Panc1 (cell line): ENCODE measurements around the gene ATL2.

Source experiments
- POLR2AphosphoS5 ChIP-seq: IDR thresholded peaks from 2 replicates; pipeline ENCODE4 v1.6.1; 2012; ENCODE audit warnings: mild to moderate bottlenecking, low read depth, low read length, moderate library complexity
- TCF7L2 ChIP-seq: IDR thresholded peaks from 2 replicates; pipeline ENCODE4 v1.6.1; 2011; ENCODE audit warnings: mild to moderate bottlenecking, low read depth, low read length, inconsistent platforms
- TF ChIP-seq, protein P1 (sequence below): fragments of 450-650 bp; IDR thresholded peaks from 2 replicates; pipeline ENCODE4 v1.5.1; 2017; ENCODE audit warnings: mild to moderate bottlenecking
- TF ChIP-seq, protein P2 (sequence below), 2 experiments: IDR thresholded peaks; 2 replicates each; pipeline ENCODE4 v1.6.1; 2011 to 2012; ENCODE audit warnings: low read depth in 2 of 2, control low read depth in 1 of 2, low read length in 1 of 2, mild to moderate bottlenecking in 1 of 2, moderate library complexity in 1 of 2; ENCODE audit not compliant: insufficient read depth in 1 of 2

DNA sequence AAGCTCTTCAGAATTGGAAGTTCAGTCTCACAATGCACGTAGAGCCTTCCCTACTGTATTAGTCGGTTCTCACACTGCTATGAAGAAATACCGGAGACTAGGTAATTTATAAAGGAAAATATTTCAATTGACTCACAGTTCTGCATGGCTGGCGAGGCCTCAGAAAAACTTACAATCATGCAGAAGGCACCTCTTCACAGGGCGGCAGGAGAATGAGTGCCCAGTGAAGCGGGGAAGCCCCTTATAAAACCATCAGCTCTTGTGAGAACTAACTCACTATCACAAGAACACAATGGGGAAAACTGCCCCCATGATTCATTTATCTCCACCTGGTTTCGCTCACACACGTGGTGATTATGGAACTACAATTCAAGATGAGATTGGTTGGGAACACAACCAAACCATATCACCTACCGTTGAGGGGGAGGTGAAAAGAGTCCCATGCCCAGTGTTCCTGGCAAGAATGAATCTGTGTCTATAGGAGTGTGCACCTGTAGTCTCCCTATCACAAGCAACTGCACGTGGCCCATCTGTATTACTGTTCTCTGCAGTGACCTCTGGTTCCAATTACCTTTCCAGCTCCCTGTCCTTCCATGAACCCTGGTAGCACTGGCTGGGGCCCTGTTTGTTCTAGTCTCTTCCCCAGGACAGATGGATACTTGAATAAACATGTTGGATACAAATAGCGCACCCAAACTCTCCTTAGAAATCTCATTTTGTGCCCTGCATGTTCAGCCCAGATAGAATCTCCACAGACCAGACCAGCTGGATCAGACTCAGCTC, 44.4 kb upstream of the ATL2 start:
- TF ChIP-seq POLR2AphosphoS5 (no peak), TCF7L2 (no peak)
- TF ChIP-seq, protein P1, sequence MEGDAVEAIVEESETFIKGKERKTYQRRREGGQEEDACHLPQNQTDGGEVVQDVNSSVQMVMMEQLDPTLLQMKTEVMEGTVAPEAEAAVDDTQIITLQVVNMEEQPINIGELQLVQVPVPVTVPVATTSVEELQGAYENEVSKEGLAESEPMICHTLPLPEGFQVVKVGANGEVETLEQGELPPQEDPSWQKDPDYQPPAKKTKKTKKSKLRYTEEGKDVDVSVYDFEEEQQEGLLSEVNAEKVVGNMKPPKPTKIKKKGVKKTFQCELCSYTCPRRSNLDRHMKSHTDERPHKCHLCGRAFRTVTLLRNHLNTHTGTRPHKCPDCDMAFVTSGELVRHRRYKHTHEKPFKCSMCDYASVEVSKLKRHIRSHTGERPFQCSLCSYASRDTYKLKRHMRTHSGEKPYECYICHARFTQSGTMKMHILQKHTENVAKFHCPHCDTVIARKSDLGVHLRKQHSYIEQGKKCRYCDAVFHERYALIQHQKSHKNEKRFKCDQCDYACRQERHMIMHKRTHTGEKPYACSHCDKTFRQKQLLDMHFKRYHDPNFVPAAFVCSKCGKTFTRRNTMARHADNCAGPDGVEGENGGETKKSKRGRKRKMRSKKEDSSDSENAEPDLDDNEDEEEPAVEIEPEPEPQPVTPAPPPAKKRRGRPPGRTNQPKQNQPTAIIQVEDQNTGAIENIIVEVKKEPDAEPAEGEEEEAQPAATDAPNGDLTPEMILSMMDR: no peak
- TF ChIP-seq, protein P2, sequence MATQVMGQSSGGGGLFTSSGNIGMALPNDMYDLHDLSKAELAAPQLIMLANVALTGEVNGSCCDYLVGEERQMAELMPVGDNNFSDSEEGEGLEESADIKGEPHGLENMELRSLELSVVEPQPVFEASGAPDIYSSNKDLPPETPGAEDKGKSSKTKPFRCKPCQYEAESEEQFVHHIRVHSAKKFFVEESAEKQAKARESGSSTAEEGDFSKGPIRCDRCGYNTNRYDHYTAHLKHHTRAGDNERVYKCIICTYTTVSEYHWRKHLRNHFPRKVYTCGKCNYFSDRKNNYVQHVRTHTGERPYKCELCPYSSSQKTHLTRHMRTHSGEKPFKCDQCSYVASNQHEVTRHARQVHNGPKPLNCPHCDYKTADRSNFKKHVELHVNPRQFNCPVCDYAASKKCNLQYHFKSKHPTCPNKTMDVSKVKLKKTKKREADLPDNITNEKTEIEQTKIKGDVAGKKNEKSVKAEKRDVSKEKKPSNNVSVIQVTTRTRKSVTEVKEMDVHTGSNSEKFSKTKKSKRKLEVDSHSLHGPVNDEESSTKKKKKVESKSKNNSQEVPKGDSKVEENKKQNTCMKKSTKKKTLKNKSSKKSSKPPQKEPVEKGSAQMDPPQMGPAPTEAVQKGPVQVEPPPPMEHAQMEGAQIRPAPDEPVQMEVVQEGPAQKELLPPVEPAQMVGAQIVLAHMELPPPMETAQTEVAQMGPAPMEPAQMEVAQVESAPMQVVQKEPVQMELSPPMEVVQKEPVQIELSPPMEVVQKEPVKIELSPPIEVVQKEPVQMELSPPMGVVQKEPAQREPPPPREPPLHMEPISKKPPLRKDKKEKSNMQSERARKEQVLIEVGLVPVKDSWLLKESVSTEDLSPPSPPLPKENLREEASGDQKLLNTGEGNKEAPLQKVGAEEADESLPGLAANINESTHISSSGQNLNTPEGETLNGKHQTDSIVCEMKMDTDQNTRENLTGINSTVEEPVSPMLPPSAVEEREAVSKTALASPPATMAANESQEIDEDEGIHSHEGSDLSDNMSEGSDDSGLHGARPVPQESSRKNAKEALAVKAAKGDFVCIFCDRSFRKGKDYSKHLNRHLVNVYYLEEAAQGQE (IDR thresholded peaks at IDR 0.05; ENCODE audit: insufficient read depth in 1 of 2, low read depth in 2 of 2, low read length in 1 of 2): no peak
